Smooth muscle cell of the brain vasculature (primary cell): ENCODE data around the gene SPOCK1.
"Not testable (repeated sequence)": the region's sequence is repeated elsewhere in the genome, so short reads cannot be mapped to it uniquely, and the experiment has no call there.

ENCODE experiments used
- DNase-seq: peaks from one replicate; pipeline ENCODE4 v3.0.0-alpha.2; 2012; ENCODE audit warnings: low read depth, low spot score

Gene SPOCK1

DNA sequence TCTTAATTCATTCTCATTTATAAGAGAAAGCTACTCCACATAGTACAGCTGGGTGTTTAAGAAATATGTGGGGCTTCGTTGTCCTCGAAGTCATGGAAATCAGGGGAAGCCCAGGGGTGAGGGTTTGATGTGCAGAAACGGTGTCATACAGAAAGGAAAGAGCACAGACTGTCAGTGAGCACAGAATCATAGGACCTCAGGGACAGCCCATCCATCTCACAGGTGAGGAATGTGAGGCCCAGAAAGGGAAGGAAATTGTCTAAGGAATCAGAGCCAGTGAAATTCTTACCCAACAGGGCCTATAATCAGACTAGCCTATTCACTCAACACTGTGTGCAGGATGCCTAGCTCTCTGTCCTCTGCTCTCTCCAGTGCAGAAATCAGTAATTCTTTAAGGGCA is 535.6 kb downstream of the SPOCK1 start:
- DNase-seq, result no peak

DNA sequence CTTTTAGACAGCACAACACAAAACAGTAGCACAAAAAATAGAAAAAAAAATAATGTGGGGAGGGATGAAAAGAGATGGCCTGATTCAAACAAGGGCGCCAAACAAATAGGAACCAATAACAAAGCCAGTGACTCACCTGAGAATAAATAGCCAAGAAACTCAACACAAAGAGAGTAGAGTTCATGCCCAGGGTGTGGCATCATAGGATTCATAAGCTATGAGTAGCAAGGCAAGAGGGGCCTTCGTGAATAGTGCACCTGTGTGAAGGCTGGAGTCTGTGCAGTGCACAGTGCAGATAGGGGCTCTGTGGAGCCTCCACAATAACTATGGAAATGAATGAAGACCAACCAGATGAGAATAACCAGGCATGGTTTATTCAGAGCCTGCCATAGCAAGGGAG is 541.7 kb downstream of the SPOCK1 start:
- DNase-seq, result no peak

DNA sequence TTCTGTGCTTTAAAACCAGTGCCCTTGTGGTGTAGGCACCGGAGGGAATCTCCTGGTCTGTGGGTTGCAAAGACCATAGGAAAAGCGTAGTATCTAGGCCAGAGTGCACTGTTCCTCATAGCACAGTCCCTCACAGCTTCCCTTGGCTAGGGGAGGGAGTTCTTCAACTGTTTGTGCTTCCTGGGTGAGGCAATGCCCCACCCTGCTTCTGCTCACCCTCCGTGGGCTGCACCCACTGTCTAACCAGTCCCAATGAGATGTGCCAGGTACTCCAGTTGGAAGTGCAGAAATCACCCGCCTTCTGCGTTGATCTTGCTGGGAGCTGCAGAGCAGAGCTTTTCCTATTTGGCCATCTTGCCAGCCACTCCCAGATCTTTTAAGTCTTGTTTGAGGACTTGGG is 545.0 kb downstream of the SPOCK1 start:
- not testable (repeated sequence) for DNase-seq

DNA sequence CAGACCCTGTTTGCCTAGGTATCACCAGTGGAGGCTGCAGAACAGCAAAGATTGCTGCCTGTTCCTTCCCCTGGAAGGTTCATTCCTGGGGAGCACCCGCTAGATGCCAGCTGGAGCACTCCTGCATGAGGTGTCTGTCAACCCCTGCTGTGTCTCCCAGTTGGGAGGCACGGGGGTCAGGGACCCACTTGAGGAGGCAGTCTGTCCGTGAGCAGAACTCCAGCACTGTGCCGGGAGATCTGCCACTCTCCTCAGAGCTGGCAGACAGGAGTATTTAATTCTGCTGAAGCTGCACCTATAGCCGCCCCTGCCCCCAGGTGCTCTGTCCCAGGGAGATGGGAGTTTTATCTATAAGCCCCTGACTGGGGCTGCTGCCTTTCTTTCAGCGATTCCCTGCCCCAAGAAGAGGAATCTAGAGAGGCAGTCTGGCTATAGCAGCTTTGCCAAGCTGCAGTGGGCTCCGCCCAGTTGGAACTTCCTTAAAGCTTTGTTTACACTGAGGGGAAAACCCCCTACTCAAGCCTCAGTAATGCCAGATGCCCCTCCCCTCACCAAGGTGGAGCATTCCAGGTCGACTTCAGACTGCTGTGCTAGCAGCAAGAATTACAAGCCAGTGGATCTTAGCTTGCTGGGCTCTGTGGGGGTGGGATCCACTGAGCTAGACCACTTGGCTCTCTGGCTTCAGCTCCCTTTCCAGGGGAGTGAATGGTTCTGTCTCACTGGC is 545.6 kb downstream of the SPOCK1 start:
- not testable (repeated sequence) for DNase-seq

DNA sequence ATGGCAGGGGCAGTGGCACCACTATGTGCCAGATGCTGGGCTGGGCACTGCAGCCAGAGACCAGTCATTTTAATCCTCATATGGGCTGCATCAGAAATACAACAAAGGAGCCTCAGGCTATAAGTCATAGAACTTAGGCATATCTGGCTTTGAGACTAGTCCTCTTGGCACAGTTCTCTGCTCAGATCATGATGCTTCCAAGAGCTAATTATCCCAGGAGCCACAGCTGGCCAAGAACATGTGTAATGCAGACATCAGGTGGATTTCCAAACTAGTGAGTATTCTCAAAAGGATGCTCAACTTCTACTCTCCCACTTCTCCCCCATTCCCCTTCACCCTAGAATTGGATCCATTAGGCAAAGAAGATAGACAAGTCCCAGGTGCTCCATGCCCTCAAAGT is 571.6 kb downstream of the SPOCK1 start:
- DNase-seq, result no peak

DNA sequence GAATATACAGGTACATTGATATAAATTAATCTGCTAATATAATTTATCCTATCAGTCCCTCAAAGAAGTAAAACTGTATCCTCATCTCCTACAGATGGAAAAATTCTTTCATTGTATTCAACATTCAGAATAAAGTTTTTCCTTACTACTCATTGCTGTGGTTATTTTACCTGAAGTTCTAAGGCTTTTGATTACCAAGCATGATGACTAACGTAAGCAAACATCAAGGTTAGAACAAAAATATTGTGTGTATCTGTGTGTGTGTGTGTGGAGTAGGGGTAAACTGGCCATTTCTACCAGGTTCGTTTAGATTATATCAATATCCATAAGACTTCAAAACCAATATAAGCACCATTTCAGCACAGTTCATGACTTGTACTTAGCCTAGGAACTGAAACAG is 573.1 kb downstream of the SPOCK1 start:
- DNase-seq, result no peak
